GM21576 (cell line): ENCODE results near the gene NOG.

Experiments
- ATAC-seq: cut with Tn5 transposase; IDR thresholded peaks from one replicate; pipeline ENCODE4 v1.9.1; 2021; ENCODE audit warnings: mild to moderate bottlenecking, moderate library complexity; ENCODE audit not compliant: unreplicated experiment

NOG gene

DNA sequence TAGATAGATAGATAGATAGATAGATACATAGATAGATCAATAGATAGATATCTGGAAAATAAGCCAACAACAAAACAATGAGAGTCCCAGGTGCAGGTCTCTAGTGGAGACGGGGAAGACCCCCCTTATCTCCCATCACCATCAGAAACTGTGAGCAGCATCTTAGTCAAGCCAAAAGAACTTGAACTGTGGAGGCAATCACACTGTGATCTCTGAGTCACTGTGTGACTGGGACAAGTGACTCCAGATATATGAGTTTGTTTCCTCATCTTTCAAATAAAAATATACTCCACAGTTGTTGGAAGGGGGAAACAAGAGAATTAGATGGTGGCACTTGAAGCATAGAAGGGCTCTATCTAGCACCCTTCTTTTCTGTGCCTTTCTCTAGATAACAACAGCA lies 42.1 kb downstream of the NOG start:
- ATAC-seq = no peak

DNA sequence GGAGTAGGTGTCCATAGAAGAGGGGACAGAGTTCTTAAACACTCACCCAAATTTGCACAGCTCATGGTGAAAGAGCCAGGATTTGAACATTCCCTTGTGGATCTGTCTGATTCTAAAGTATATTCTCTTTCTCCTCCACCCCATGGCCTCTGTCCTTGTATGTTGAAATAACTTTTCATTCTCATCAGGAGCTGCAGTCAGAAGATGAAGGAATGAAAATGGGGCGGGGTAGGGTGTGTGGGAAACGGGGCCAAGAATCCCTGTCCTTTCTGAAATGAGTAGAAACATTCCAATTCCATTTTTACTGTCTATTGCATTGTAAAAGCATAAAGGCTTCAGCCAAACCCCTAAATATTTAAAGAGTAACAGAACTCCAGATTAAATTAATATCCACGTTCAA lies 42.8 kb downstream of the NOG start:
- no peak for ATAC-seq

DNA sequence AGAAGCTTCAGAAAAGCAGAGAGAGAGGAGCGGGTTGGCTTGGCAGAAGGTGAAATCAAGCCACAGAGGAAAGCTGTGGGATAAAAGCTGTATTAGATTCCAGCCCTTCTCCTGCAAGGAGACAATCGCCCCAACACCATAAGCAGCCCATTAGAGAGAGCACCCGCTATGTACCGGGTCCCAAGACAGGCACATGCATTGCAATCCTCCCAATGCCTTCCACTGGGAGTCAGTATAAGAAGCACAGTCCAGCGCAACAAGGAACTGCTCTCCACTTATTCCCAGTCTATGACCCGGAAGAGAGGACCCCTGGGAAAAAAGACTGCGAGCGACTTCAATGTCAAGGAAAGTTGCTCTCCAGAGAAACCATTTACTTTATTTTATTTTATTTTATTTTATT lies 43.8 kb downstream of the NOG start:
- ATAC-seq = no peak

DNA sequence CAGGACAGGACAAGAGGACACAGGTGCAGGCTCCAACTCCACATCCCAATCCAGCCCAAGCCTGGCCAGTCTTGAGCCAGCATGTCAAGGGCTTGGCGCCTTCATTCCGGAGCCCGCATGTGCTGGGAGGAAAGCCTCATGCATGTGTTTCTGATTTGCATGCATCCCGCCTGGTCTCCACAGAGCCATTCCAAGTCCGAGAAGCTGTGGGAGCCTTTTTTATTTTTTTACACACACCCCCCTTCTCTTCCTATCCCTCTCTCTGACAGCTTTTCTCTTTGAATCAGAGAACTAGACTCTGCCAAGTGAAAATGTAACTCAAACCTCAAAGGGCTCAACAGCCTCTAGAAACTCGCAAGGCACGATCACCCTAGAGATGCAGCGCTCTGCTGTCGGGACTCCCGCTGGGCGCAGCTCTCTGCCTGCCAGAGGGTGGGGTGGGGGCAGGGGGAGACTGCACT lies 45.1 kb downstream of the NOG start:
- no peak for ATAC-seq

DNA sequence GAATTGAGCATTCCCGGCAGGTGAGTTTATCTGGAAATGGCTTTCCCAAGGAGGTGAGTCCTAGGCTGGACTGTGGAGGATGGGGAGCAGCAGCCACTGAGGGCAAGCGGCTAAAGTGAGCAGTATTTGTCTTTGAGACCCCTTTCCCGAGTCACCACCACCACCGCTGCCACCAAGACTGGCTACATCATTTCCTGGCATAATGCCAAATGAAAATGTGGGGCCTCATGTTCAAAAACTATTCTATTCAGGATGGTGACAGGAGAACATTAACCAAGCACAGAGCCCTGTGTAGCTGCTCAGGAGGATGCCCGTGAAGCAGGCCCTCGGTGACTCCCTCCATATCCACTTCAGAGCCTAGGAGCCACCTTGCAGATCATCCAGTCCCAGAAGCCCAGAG lies 46.0 kb downstream of the NOG start:
- ATAC-seq = no peak

DNA sequence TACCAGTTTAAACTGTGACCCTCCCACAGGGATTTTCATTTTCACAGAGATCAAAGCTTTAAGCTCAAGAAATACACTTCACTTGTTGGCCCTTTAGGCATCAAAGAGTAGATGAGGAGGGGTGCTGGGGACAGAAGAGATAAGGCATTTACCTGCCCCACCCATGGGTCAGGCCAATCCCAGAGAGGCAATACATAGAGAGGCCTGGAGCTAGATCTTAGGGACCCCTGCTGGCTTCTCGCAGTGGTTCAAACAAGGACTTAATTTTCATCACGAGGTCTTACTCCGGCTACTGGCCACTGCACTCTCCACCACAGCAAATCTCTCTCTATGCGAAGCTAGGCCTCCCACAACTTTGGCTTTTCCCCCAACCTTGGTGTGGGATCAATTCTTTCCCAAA lies 46.6 kb downstream of the NOG start:
- no peak for ATAC-seq

DNA sequence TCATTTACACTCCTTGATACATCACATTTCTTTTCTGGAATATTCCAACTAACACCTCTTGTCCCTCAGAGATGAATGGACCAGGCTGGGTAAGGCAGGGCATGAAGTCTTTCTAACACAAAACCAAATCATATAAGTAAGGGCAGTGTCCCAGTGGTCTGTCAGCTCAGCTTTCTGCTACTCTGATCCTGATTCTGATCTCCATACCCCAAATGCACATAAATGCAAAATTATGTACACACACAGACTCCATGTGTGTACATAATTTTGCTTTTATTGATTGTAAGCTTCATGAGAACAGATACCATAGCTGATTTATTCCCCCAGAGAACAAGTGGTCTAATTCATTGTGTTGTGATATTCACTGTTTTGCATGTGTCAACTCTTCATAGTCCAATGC lies 47.9 kb downstream of the NOG start:
- no peak for ATAC-seq

DNA sequence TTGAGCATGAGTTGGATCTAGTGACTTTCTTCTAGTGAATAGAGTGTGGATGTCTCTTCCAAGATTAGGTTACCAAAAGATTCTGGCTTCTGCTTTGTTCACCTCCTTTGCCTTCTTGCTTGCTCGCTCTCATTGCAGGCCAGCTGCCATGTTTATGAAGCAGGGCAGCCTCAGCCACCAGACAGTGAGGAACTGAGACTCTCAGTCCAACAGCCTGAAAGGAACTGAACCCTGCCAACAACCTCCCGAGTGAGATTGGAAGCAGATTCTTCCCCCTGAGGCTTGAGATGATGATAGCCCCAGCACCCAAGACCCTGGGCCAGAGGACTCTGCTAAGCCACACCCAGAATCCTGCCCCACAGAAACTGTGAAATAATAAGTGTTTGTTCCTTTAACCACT lies 48.4 kb downstream of the NOG start:
- ATAC-seq = no peak

DNA sequence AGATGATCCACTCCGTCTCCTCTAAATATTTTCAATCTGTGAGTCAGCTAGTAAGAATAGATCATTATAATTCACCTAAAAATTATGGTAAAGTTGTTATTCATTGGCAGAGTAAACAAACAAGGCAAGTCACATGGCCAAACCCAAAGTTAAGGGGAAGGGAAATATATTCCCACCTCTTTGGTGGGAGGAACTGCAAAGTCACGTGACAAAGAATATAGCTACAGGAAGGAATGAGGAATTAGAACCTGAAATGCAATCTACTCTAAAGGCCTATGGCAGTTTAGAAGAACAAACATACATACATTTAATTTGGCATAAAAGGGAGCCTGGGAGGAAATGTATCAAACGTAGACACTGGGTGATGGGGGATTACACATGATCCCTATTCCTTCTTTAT lies 48.9 kb downstream of the NOG start:
- no peak for ATAC-seq
